Loucy (cell line): ENCODE results near the gene CDH26.

ENCODE experiments used
- H2AFZ ChIP-seq: fragments of 200-600 bp; sonication (generic); 2 replicates; pipeline ENCODE4 v1.6.0; 2016; ENCODE audit warnings: antibody characterized with exemption, mild to moderate bottlenecking, low read length, moderate library complexity
- H3F3A ChIP-seq: fragments of 200-600 bp; 2 replicates; pipeline ENCODE4 v1.6.0; 2016; ENCODE audit warnings: antibody characterized with exemption, low read depth, mild to moderate bottlenecking
- H3K27me3 ChIP-seq: fragments of 200-600 bp; sonication (generic); 2 replicates; pipeline ENCODE4 v1.6.1; 2014; ENCODE audit warnings: low read length, mild to moderate bottlenecking; ENCODE audit not compliant: insufficient read depth, poor library complexity, severe bottlenecking
- H3K36me3 ChIP-seq: fragments of 200-600 bp; sonication (generic); 2 replicates; pipeline ENCODE4 v1.6.1; 2016; ENCODE audit warnings: low read length; ENCODE audit not compliant: insufficient read depth
- H3K4me1 ChIP-seq: fragments of 200-600 bp; sonication (generic); 2 replicates; pipeline ENCODE4 v1.5.1; 2014; ENCODE audit warnings: low read length, mild to moderate bottlenecking; ENCODE audit not compliant: insufficient read depth, poor library complexity, severe bottlenecking
- H3K4me2 ChIP-seq: fragments of 200-600 bp; sonication (generic); 2 replicates; pipeline ENCODE4 v1.6.0; 2014; ENCODE audit warnings: antibody characterized with exemption, low read length, low read depth, mild to moderate bottlenecking; ENCODE audit not compliant: poor library complexity, severe bottlenecking
- H3K4me3 ChIP-seq: fragments of 200-600 bp; sonication (generic); 2 replicates; pipeline ENCODE4 v1.5.1; 2014; ENCODE audit warnings: low read length, mild to moderate bottlenecking, mixed read lengths; ENCODE audit not compliant: poor library complexity, severe bottlenecking
- H3K79me2 ChIP-seq: fragments of 200-600 bp; sonication (generic); 2 replicates; pipeline ENCODE4 v1.6.1; 2014; ENCODE audit warnings: low read length; ENCODE audit not compliant: insufficient read depth
- H3K9ac ChIP-seq: fragments of 200-600 bp; sonication (generic); 2 replicates; pipeline ENCODE4 v1.6.0; 2014; ENCODE audit warnings: mild to moderate bottlenecking, low read depth, low read length, moderate library complexity; ENCODE audit not compliant: poor library complexity, severe bottlenecking
- H3K9me2 ChIP-seq: fragments of 200-600 bp; sonication (generic); replicated peaks from 2 replicates; pipeline ENCODE4 v1.6.1; 2016; ENCODE audit warnings: low read depth, low read length, mixed read lengths
- H3K9me3 ChIP-seq: fragments of 200-600 bp; sonication (generic); 2 replicates; pipeline ENCODE4 v1.6.1; 2014; ENCODE audit warnings: mild to moderate bottlenecking, antibody characterized with exemption, low read length, low read depth; ENCODE audit not compliant: insufficient read depth
- H4K20me1 ChIP-seq: fragments of 200-600 bp; sonication (generic); 2 replicates; pipeline ENCODE4 v1.6.0; 2014; ENCODE audit warnings: antibody characterized with exemption, low read length, mild to moderate bottlenecking; ENCODE audit not compliant: insufficient read depth, poor library complexity, severe bottlenecking
- EZH2phosphoT487 ChIP-seq: fragments of 200-600 bp; IDR thresholded peaks from 2 replicates; pipeline ENCODE4 v1.6.1; 2018; ENCODE audit warnings: antibody characterized with exemption, mild to moderate bottlenecking, moderate library complexity, borderline replicate concordance
- TF ChIP-seq, protein P1 (sequence below): fragments of 200-600 bp; sonication (generic); conservative IDR thresholded peaks from 2 replicates; pipeline ENCODE4 v1.5.1; 2014; ENCODE audit warnings: mild to moderate bottlenecking, antibody characterized with exemption, low read length

CDH26 gene

GRCh38 chr20:60024245-60024644, 66.0 kb downstream of the CDH26 start:
- no peaks in the 10 kb centered on the region for H3K36me3 ChIP-seq
- H3K79me2 ChIP-seq = no peaks in the 10 kb centered on the region
- H3F3A ChIP-seq = no peaks in the 10 kb centered on the region
- no peaks in the 10 kb centered on the region for H3K9me3 ChIP-seq
- no peak overlapping the region for H3K9ac ChIP-seq
- H3K9me2 ChIP-seq = no peaks in the 10 kb centered on the region
- H3K4me3 ChIP-seq = no peak overlapping the region
- H3K4me1 ChIP-seq = no peaks in the 10 kb centered on the region
- H3K27me3 ChIP-seq = no peaks in the 10 kb centered on the region
- no peak overlapping the region for H3K4me2 ChIP-seq
- no peak for TF ChIP-seq EZH2phosphoT487
- TF ChIP-seq, protein P1, sequence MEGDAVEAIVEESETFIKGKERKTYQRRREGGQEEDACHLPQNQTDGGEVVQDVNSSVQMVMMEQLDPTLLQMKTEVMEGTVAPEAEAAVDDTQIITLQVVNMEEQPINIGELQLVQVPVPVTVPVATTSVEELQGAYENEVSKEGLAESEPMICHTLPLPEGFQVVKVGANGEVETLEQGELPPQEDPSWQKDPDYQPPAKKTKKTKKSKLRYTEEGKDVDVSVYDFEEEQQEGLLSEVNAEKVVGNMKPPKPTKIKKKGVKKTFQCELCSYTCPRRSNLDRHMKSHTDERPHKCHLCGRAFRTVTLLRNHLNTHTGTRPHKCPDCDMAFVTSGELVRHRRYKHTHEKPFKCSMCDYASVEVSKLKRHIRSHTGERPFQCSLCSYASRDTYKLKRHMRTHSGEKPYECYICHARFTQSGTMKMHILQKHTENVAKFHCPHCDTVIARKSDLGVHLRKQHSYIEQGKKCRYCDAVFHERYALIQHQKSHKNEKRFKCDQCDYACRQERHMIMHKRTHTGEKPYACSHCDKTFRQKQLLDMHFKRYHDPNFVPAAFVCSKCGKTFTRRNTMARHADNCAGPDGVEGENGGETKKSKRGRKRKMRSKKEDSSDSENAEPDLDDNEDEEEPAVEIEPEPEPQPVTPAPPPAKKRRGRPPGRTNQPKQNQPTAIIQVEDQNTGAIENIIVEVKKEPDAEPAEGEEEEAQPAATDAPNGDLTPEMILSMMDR = no peak
- H4K20me1 ChIP-seq = no peaks in the 10 kb centered on the region
- no peak overlapping the region for H2AFZ ChIP-seq

DNA sequence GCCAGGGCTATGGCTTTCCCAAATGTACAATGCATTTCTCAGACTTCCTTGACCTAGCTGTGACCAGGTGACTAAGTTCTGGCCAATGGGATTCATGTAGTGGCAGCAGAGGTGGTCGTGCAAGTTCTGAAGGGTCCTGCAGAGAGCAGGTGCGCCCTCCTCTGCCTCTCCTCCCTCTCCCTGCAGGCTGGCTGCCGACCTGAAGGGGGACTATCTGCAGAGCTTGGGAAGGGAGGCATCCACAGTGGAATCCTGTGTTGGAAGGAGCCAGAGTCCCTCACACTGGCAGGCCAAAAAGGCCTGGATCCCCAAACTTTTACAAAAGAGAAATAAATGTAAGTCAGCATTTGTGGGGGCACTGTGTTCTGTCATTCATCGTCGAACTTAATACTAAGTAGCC, 66.6 kb downstream of the CDH26 start:
- no peak overlapping the region for H3K9ac ChIP-seq
- no peak overlapping the region for H3K4me3 ChIP-seq
- no peaks in the 10 kb centered on the region for H3K27me3 ChIP-seq
- H3K36me3 ChIP-seq = no peaks in the 10 kb centered on the region
- TF ChIP-seq EZH2phosphoT487 = no peak
- TF ChIP-seq, protein P1 = no peak
- no peaks in the 10 kb centered on the region for H3F3A ChIP-seq
- H3K9me3 ChIP-seq = no peaks in the 10 kb centered on the region
- H3K79me2 ChIP-seq = no peaks in the 10 kb centered on the region
- no peak overlapping the region for H2AFZ ChIP-seq
- H3K9me2 ChIP-seq = no peaks in the 10 kb centered on the region
- no peaks in the 10 kb centered on the region for H3K4me1 ChIP-seq
- H4K20me1 ChIP-seq = no peaks in the 10 kb centered on the region
- H3K4me2 ChIP-seq = no peak overlapping the region

- H4K20me1 ChIP-seq = no peaks in the 10 kb centered on the region
- no peak for TF ChIP-seq EZH2phosphoT487
- TF ChIP-seq, protein P1 = no peak
- H3K4me2 ChIP-seq = no peak overlapping the region
- H3K4me1 ChIP-seq = no peaks in the 10 kb centered on the region
- H3K9me2 ChIP-seq = no peaks in the 10 kb centered on the region
- H3K36me3 ChIP-seq = no peaks in the 10 kb centered on the region
- H3K79me2 ChIP-seq = no peaks in the 10 kb centered on the region
- no peak overlapping the region for H3K9ac ChIP-seq
- H2AFZ ChIP-seq = no peak overlapping the region
- H3K4me3 ChIP-seq = no peak overlapping the region
- no peaks in the 10 kb centered on the region for H3K27me3 ChIP-seq
- H3K9me3 ChIP-seq = no peaks in the 10 kb centered on the region
- no peaks in the 10 kb centered on the region for H3F3A ChIP-seq
These were observed 67.8 kb downstream of the CDH26 start for GRCh38 chr20:60026010-60026409.
